A204.1 (cell line): ENCODE data around the gene PSMD3.
"Not testable (repeated sequence)": the region's sequence is repeated elsewhere in the genome, so short reads cannot be mapped to it uniquely, and the experiment has no call there.

Experiments used
- FAIRE-seq: peaks from 2 replicates; lab custom pipeline; 2012; peaks lifted over from hg19 to GRCh38; lab: Jason Lieb, UNC

Gene PSMD3

DNA sequence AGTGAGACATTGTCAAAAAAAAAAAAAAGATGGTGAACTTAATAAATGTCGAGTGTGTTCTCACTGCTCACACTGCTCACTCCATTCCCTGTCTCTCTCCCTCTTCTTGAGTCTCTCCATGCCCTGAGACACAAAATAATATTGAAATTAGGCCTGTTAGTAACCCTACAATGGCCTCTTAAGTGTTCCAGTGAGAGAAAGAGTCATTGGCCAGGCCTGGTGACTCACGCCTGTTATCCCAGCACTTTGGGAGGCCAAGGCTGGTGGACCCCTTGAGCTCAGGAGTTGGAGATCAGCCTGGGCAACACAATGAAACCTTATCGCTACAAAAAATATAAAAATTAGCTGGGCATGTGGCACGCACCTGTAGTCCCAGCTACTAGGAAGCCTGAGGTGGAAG, 18.5 kb downstream of the PSMD3 start:
- FAIRE-seq = no peak

DNA sequence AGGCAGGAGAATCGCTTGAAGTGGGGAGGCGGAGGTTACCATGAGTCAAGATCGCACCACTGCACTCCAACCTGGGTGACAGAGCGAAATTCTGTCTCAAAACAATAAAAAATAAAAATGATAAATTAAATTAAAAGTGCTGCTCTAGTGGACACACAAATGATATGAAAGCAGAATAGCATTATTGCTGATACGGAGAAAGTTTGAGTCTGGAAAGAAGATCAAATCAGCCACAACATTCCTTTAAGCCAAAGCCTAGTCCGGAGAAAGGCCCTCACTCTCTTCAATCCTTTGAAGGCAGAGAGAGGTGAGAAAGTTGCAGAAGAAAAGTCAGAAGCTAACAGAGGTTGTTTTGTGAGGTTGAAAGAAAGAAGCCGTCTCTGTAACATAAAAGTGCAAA, 19.6 kb downstream of the PSMD3 start:
- FAIRE-seq = no peak

DNA sequence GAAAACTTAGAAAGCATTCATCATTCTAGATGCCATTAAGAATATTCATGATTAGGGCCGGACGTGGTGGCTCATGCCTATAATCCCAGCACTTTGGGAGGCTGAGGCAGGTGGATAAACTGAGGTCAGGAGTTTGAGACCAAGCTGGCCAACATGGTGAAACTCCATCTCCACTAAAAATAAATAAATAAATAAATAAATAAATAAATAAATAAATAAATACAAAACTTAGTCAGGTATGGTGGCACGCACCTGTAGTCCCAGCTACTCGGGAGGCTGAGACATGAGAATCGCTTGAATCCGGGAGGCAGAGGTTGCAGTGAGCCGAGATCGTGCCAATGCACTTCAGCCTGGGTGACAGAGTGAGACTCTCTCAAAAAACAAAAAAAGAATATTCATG, 20.7 kb downstream of the PSMD3 start:
- not testable (repeated sequence) for FAIRE-seq

DNA sequence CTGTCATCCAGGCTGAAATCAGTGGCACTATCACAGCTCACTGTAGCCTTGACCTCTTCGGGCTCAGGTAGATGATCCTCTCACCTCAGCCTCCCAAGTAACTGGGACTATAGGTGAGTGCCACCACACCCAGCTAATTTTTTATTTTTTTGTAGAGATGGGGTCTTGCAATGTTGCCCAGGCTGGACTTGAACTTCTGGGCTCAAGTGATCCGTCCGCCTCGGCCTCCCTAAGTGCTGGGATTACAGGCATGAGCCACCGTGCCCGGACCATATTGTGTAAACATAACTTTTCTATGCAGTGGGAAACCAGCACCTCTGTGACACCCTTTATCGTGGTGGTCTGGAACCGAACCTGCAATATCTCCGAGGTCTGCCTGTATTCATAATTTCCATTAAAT, 23.5 kb downstream of the PSMD3 start:
- FAIRE-seq = no peak

DNA sequence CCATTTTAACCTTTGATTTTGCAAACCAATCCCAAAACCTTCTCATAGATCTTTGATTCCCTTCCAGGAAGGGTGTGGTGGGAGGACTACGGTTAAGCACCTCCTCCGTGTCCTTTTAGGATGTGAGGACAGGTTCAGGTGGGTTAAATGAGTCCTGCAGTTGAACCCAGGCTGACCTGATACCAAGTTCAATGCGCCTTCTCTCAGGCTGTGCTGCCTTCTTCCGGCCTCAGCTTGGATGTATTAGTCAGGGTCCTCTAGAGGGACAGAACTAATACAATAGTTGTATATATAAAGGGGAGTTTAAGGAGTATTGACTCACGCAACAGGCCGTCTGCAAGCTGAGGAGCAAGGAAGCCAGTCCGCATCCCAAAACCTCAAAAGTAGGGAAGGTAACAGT, 24.1 kb downstream of the PSMD3 start:
- FAIRE-seq = no peak

DNA sequence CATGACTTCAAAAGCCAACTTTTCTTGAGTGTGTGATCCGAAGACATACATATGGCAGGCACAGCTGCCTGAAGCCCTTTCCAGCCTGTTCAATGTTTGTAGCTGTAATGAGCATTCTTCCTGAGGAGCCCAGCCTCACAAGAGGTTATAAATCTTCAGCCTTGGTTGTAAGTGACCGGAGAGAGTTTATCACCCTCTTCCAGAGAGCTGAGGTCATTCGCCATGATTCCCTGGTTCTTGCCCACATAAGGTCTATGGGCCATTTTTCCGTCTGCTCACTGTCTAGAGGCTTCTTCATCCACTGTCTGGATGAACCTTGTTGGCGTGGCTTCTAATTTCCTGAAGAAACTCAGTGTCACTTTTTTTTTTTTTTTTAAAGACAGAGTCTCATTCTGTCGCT, 24.9 kb downstream of the PSMD3 start:
- FAIRE-seq = no peak

DNA sequence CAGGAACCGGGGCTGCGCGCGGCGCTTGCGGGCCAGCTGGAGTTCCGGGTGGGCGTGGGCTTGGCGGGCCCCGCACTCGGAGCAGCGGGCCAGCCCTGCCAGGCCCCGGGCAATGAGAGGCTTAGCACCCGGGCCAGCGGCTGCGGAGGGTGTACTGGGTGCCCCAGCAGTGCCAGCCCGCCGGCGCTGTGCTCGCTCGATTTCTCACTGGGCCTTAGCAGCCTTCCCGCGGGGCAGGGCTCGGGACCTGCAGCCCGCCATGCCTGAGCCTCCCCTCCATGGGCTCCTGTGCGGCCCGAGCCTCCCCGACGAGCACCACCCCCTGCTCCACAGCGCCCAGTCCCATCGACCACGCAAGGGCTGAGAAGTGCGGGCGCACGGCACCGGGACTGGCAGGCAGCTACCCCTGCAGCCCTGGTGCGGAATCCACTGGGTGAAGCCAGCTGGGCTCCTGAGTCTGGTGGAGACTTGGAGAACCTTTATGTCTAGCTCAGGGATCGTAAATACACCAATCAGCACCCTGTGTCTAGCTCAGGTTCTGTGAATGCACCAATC, 30.4 kb downstream of the PSMD3 start:
- not testable (repeated sequence) for FAIRE-seq

DNA sequence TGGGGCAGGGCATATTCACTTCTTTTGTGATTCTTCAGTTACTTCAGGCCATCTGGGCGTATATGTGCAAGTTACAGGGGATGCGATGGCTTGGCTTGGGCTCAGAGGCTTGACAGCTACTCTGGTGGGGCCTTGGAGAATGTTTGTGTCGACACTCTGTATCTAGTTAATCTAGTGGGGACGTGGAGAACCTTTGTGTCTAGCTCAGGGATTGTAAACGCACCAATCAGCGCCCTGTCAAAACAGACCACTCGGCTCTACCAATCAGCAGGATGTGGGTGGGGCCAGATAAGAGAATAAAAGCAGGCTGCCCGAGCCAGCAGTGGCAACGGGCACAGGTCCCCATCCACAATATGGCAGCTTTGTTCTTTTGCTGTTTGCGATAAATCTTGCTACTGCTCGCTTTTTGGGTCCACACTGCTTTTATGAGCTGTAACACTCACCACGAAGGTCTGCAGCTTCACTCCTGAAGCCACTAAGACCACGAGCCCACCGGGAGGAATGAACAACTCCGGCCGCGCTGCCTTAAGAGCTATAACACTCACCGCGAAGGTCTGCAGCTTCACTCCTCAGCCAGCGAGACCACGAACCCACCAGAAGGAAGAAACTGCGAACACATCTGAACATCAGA, 31.5 kb downstream of the PSMD3 start:
- FAIRE-seq = not testable (repeated sequence)

DNA sequence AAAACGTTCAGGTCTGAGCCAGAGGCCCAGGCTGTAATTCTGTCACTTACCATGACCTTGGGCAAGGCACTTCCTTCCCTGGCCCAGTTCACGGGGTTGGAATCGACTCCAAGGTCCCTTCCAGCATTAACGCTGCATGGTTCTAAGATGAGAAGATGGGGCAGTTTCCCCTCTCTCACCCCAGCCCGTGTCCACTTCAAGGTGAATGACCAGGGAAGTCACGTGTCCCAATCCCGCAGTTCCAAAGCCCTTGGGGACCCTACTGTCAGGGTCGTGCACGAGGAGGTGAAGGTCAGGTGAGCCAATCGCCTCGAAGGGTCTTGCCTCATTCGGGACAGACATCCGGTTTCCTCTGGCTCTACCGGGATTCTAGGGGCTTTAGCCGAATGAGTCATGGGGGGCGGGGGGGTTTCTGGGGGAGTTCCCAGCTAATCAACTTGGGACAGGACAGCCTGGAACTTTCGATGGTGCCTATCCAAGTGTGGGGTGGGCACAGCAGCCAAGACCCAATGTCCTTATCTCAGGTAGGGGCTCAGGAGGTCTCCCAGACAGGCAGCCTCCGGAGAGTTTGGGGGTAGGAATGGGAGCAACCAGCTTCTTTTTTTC, 33.9 kb downstream of the PSMD3 start:
- FAIRE-seq = no peak

DNA sequence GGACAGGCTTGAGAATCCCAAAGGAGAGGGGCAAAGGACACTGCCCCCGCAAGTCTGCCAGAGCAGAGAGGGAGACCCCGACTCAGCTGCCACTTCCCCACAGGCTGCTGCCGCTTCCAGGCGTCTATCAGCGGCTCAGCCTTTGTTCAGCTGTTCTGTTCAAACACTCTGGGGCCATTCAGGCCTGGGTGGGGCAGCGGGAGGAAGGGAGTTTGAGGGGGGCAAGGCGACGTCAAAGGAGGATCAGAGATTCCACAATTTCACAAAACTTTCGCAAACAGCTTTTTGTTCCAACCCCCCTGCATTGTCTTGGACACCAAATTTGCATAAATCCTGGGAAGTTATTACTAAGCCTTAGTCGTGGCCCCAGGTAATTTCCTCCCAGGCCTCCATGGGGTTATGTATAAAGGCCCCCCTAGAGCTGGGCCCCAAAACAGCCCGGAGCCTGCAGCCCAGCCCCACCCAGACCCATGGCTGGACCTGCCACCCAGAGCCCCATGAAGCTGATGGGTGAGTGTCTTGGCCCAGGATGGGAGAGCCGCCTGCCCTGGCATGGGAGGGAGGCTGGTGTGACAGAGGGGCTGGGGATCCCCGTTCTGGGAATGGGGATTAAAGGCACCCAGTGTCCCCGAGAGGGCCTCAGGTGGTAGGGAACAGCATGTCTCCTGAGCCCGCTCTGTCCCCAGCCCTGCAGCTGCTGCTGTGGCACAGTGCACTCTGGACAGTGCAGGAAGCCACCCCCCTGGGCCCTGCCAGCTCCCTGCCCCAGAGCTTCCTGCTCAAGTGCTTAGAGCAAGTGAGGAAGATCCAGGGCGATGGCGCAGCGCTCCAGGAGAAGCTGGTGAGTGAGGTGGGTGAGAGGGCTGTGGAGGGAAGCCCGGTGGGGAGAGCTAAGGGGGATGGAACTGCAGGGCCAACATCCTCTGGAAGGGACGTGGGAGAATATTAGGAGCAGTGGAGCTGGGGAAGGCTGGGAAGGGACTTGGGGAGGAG, 34.7 kb downstream of the PSMD3 start, which contains the start of gene CSF3:
Gene CSF3, plus strand, starts transcription at position 436 of the 993 bp plus-strand sequence. Its CDS starts 35 bp downstream, at position 471.
- FAIRE-seq = no peak

DNA sequence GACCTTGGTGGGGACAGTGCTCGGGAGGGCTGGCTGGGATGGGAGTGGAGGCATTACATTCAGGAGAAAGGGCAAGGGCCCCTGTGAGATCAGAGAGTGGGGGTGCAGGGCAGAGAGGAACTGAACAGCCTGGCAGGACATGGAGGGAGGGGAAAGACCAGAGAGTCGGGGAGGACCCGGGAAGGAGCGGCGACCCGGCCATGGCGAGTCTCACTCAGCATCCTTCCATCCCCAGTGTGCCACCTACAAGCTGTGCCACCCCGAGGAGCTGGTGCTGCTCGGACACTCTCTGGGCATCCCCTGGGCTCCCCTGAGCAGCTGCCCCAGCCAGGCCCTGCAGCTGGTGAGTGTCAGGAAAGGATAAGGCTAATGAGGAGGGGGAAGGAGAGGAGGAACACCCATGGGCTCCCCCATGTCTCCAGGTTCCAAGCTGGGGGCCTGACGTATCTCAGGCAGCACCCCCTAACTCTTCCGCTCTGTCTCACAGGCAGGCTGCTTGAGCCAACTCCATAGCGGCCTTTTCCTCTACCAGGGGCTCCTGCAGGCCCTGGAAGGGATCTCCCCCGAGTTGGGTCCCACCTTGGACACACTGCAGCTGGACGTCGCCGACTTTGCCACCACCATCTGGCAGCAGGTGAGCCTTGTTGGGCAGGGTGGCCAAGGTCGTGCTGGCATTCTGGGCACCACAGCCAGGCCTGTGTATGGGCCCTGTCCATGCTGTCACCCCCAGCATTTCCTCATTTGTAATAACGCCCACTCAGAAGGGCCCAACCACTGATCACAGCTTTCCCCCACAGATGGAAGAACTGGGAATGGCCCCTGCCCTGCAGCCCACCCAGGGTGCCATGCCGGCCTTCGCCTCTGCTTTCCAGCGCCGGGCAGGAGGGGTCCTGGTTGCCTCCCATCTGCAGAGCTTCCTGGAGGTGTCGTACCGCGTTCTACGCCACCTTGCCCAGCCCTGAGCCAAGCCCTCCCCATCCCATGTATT, 35.7 kb downstream of the PSMD3 start:
- no peak for FAIRE-seq

DNA sequence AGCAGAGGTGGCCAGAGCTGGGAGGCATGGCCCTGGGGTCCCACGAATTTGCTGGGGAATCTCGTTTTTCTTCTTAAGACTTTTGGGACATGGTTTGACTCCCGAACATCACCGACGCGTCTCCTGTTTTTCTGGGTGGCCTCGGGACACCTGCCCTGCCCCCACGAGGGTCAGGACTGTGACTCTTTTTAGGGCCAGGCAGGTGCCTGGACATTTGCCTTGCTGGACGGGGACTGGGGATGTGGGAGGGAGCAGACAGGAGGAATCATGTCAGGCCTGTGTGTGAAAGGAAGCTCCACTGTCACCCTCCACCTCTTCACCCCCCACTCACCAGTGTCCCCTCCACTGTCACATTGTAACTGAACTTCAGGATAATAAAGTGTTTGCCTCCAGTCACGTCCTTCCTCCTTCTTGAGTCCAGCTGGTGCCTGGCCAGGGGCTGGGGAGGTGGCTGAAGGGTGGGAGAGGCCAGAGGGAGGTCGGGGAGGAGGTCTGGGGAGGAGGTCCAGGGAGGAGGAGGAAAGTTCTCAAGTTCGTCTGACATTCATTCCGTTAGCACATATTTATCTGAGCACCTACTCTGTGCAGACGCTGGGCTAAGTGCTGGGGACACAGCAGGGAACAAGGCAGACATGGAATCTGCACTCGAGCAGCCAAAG, 36.9 kb downstream of the PSMD3 start:
- no peak for FAIRE-seq

DNA sequence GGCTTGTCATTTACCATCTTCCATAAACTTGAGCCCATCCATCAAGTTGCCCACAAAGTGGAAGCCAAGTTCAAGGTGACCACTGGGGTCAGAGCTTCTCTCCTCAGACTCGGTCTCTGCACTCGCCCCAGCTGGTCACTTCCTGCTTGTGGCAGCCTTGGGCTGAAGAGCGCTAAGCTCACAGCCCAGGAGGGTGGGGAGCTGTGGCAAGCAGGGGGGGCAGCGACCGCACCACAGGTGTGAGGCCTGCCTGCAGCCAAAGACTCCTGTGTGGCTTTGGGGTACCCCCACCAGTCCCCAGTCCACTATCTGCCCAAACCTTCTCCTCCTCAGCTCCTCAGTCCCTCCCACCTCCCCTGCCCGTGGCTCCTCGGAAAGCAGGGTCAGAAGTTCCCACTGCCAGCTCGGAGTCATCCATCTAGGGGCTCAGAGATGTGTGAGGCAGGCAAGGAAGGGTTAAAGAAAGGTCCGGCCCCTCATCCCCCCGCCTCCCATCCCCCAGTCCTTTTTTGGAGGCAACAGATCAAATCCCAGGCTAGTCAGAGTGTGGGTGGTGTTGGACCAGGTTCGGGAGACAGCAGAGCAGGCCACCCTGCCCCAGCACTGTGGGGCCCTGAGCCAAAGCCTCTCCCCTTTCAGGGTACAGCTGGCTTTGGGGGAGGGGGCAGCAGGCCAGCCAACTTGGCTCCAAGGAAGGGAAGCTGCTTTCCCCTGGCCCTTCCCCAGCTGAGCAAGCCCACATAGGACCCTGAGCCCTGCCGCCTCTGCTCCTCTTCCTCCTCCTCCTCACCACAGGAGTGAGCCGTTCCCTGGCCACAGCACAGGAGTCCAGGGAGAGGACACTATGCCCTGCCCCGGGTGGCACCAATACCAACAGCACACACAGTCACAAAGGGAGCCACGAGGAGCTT, 37.9 kb downstream of the PSMD3 start:
- FAIRE-seq = no peak

DNA sequence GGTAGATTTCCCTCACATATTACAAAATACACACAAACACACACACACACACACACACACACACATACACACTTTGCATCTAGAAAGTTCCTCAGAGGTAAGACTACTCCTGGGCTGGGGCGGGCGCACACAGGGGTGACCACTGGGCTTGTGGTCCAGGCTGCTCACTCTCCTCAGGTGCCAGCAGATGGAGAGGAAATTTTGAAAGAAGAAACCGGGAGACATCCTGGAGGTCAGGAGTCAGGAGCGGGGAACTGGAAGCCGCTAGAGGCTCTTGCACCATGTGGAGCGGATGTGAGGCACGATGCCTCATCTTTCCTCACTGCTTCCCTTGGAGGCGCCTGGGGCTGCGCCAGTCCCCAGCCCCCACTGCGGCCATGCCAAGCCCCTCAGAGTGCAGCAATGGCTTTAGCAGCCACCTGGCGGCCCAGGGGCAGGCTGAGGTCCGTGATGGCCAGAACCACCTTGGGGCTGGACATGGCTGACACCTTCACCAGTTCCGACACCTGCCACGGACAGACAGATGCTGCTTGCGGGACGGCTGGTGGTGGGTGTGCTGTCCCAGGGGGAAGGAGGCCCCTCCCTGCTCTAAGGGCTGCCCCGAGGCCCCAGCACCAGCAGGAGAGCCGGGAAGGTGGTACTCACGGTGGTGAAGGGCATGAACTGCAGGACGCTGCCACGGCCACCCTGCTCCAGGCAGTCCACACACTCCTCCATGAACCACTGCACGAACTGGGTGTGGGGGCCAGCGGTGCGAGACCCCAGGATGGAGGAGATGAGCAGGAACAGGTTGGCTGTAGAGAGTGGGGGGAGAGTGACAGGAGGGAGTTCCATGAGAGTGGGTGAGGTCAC, 38.8 kb downstream of the PSMD3 start:
- FAIRE-seq = no peak

DNA sequence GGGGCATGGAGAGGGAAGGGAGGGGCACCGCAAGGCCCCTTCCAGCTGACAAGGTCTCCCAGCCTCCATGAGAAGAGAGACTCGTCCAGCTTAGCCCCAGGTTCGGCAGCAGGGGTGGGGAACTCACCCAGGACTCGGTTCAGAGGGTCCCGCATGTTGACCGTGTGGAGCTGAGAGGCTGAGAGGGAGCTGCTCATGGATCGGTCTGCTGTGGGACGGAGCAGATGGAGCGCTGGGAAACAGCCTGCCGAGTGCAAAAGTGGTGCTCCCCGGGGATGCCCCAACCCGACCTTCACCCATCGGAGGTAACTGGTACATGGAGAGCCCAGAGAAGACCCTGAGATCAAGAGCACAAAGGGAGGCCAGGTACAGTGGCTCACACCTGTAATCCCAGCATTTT, 39.5 kb downstream of the PSMD3 start:
- no peak for FAIRE-seq

DNA sequence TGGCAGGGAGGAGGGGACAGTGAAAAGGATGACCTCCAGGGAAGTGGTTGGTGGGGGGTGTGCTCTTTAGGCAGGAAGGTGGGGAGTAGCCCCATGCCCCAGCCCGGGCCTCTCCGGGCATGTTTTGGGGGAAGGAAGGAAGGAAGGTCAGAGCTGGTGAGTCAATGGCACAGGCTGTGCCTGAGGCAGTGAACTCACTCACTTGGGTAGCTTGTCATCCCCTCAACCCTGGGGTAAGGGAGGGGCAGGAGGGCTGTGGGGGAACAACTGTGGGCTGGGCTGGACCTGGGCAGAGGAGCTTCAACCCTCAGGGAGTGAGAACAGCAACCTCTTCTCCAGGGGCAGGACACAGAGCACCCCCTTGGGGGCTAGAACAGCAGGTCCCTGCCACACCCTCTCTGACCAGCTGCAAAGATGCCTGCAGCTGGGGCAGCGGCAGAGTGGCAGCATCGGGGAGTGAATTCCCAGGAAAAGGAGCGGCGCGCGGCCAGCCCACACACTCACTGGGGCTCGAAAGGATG, 40.9 kb downstream of the PSMD3 start:
- no peak for FAIRE-seq

DNA sequence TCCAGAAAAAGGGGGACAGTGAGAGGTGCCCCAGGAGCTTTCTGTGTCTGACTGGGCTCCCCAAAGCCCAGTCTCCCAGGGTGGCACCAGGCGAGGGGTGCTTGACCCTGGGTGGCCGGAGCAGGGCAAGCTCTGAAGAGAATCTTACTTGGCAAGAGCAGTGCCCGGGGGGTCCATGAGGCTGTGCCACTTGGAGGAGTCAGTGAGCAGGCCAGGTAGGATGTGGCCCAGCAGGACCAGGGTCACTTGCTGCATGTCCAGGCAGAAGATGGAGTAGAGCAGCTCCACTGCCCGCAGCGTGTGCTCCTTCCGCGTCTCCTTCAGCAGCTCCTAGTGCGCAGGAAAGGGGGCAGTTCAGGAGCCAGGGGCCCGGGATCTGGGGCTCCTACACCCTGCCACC, 41.9 kb downstream of the PSMD3 start:
- FAIRE-seq = no peak

DNA sequence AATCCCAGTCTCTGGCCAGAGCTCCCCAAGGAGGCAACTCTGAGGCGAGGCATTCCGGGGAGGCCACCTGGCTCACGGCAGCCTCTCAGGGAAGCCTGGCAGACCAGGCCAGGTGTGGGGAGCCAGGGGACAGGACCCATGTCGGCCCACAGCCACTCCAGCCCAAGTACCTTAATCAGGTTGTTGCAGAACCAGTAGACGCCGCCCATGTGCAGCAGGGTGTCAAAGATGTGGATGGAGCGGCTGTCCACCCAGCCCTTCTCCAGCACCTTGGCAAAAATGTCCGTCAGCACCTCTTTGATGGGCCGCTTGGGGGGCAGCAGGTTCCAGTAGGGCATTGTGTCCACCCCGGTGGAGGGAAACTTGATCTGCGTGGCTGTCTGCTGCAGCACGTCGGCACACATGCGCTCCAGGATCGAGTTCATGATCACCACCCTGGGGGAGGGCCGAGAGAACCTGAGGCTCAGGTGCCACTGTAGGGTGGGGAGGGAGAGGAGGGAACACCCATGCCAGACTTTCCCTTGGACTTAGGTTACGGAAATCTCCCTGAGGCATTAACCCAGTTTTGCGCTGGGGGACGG, 42.4 kb downstream of the PSMD3 start:
- FAIRE-seq = no peak
